NT2/D1 (cell line): ENCODE results near the gene PLA2G2C.

ENCODE experiments used
- DNase-seq: peaks from one replicate; pipeline ENCODE4 v3.0.0-alpha.2; 2011; ENCODE audit warnings: low read depth, low spot score
- H3K27me3 ChIP-seq: 2 replicates; pipeline ENCODE4 v1.6.0; 2011; ENCODE audit warnings: mild to moderate bottlenecking; ENCODE audit not compliant: insufficient read length, insufficient read depth
- H3K36me3 ChIP-seq: 2 replicates; pipeline ENCODE4 v1.6.1; 2011; ENCODE audit warnings: mild to moderate bottlenecking, low read length, mixed read lengths; ENCODE audit not compliant: insufficient read depth, insufficient read length
- H3K4me1 ChIP-seq: 2 replicates; pipeline ENCODE4 v1.5.1; 2011; ENCODE audit not compliant: insufficient read depth, insufficient read length
- H3K4me3 ChIP-seq: 2 replicates; pipeline ENCODE4 v1.5.1; 2011; ENCODE audit warnings: low read depth; ENCODE audit not compliant: insufficient read length
- H3K9ac ChIP-seq: 2 replicates; pipeline ENCODE4 v1.6.0; 2011; ENCODE audit warnings: low read depth; ENCODE audit not compliant: insufficient read length
- H3K9me3 ChIP-seq: 2 replicates; pipeline ENCODE4 v1.5.1; 2011; ENCODE audit warnings: mild to moderate bottlenecking, low read length; ENCODE audit not compliant: insufficient read depth
- SUZ12 ChIP-seq: IDR thresholded peaks from 2 replicates; pipeline ENCODE4 v1.6.1; 2011; ENCODE audit not compliant: insufficient read length, insufficient read depth; ENCODE audit errors: extremely low read depth
- YY1 ChIP-seq: IDR thresholded peaks from 2 replicates; pipeline ENCODE4 v1.6.1; 2011; ENCODE audit not compliant: insufficient read length, insufficient read depth
- ZNF274 ChIP-seq: IDR thresholded peaks from 2 replicates; pipeline ENCODE4 v1.6.1; 2011; ENCODE audit warnings: mild to moderate bottlenecking, low read depth, low read length

Gene PLA2G2C

DNA sequence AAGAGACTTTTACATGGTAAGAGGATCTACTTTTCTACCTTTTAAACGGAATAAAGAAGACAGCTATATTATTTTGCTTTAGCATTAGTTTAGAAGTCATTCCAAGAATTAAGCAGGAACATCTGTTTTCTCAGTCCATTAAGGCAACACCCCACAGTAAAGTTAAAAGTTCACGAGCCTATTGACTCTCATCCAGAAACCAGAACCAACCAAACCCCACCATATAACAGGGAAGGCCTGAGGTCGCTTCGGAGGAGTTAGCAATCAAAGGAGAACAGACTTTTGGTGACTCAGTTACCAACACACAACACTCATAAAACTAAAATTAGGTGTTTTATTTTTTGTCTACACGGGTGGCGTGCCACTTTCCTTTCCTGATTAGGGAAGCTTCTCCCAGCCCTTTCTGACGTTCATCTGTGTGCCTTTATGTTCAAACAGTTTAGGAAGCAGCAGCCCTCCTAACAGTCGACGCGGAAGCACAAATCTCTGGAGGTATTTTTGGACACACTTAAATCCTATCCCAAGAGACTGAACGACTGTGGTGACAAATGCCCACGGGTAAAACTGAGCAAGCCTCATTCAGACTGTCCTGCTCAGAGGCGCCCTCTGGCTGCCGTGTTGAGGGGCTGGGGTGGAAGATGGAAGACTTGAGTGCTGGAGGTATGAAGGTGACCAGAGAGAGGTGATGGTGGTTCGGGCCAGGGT, 8.6 kb upstream of the PLA2G2C start:
- Histone ChIP-seq H3K4me3 (no peak overlapping the region), H3K9ac (no peak overlapping the region), H3K27me3 (no peaks in the 10 kb centered on the region), H3K4me1 (peaks cover 7% of the 10 kb centered on the region), H3K9me3 (no peaks in the 10 kb centered on the region), H3K36me3 (no peaks in the 10 kb centered on the region)
- TF ChIP-seq ZNF274 (no peak), SUZ12 (no peak), YY1 (no peak)
- DNase-seq, result no peak

DNA sequence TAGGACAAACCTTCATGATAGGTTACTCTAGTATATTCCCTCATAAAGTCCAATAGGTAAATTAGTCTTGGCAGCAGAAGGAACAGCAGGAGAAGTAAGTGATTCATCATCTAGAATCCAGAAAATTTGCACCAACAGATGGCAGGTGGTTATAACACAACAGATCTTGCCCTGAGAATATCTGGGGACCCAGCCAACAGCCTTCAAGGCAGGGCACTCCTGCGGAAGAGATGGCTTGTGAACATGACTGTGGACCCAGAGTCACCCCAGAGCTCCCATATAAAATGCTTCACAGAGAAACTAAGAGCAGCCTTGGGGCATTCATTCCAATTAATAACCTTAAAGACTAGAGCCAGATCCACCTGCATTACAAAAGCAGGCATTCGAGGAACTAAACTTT, 7.9 kb upstream of the PLA2G2C start:
- H3K9me3 ChIP-seq, result no peaks in the 10 kb centered on the region
- TF ChIP-seq ZNF274, result no peak
- H3K36me3 ChIP-seq, result no peaks in the 10 kb centered on the region
- no peak overlapping the region for H3K9ac ChIP-seq
- no peak for DNase-seq
- no peak overlapping the region for H3K4me3 ChIP-seq
- H3K27me3 ChIP-seq, result no peaks in the 10 kb centered on the region
- peaks cover 2% of the 10 kb centered on the region for H3K4me1 ChIP-seq

DNA sequence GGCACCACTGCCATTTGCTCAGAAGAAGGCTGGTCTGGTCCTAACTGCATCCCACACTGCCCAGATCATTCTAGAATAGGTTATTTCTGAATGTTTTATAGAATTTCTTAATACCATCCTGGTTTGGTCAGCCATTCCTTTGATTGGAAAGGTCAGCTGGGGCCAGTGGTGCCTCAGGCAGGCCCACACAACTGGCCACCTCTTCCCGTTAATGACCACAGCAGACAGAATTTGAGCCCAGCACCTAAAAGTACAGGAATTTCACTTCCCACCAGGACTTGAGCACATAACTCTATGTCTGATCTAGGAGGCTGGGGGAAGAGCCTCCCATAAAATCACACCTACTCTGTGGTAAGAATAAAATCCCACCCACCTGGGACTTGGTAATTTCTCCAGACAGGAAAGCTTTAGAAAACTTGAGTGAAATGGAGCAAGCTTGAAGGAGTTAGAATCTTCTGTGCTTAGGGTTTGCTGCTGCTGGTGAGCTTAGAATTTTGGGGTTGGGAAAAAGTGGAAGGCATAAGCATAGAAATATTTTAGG, 6.6 kb upstream of the PLA2G2C start:
- Histone ChIP-seq H3K9ac (no peak overlapping the region), H3K36me3 (no peaks in the 10 kb centered on the region), H3K4me1 (peaks cover 2% of the 10 kb centered on the region), H3K27me3 (no peaks in the 10 kb centered on the region), H3K4me3 (no peak overlapping the region), H3K9me3 (no peaks in the 10 kb centered on the region)
- DNase-seq, result no peak
- TF ChIP-seq YY1, result no peak
- TF ChIP-seq ZNF274, result no peak
- TF ChIP-seq SUZ12, result no peak

DNA sequence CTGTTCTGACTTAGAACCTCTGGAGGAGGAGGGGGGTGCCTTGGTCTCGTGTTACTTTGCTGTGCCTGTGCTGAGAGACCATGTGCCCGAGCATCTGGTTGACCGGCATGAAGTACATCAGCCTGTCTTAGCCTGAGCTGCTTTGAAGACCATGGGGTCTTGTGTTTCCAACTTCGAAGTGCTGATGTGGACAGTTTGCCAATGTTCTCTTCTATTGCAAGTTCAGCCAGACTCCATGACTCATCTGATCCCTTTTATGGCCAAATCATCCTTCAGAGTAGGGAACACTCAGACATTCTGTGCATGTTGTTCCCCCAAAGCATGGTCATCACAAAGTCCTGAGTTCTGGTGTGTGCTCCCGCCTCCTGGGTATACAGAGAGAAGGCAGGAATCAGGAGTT, 6.0 kb upstream of the PLA2G2C start:
- H3K27me3 ChIP-seq, result no peaks in the 10 kb centered on the region
- DNase-seq, result no peak
- no peak for TF ChIP-seq SUZ12
- TF ChIP-seq ZNF274, result no peak
- no peak overlapping the region for H3K4me3 ChIP-seq
- H3K9me3 ChIP-seq, result no peaks in the 10 kb centered on the region
- H3K36me3 ChIP-seq, result no peaks in the 10 kb centered on the region
- H3K4me1 ChIP-seq, result peaks cover under 1% of the 10 kb centered on the region
- no peak overlapping the region for H3K9ac ChIP-seq

- Histone ChIP-seq H3K4me1 (peaks cover 5% of the 10 kb centered on the region), H3K9ac (no peak overlapping the region), H3K9me3 (no peaks in the 10 kb centered on the region), H3K4me3 (no peak overlapping the region), H3K36me3 (no peaks in the 10 kb centered on the region), H3K27me3 (no peaks in the 10 kb centered on the region)
- TF ChIP-seq YY1 (no peak), SUZ12 (no peak), ZNF274 (no peak)
- DNase-seq, result no peak
Measured at GRCh38 chr1:20191266-20191825, 5.0 kb upstream of the PLA2G2C start.

GRCh38 chr1:20190256-20191160, 4.2 kb upstream of the PLA2G2C start:
- Histone ChIP-seq H3K4me3 (no peak overlapping the region), H3K27me3 (no peaks in the 10 kb centered on the region), H3K4me1 (peaks cover 5% of the 10 kb centered on the region), H3K9me3 (no peaks in the 10 kb centered on the region), H3K36me3 (no peaks in the 10 kb centered on the region), H3K9ac (no peak overlapping the region)
- TF ChIP-seq YY1, result no peak
- TF ChIP-seq SUZ12, result no peak
- TF ChIP-seq ZNF274, result no peak
- DNase-seq, result no peak

DNA sequence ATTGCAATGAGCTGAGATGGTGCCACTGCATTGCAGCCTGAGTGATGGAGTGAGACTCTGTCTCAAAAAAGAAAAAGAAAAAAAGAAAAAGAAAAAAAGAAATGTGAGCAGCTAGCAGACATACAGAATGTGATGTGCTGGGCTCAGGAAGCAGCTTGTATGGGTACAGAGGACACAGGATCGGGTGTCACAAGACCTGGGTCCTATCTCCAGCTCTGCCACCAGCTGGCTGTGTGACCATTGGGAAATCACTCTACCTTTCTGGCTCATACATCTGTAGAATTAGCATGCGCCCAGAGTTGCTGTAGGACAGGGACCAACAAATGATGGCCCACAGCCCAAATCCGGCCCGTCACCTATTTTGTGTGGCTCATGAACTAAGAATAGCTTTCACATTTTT, 3.3 kb upstream of the PLA2G2C start:
- no peak for DNase-seq
- no peaks in the 10 kb centered on the region for H3K27me3 ChIP-seq

More for the DNA sequence above, 3.3 kb upstream of the PLA2G2C start:
- Histone ChIP-seq H3K4me3 (no peak overlapping the region), H3K36me3 (no peaks in the 10 kb centered on the region), H3K9ac (no peak overlapping the region), H3K9me3 (no peaks in the 10 kb centered on the region), H3K4me1 (peaks cover 7% of the 10 kb centered on the region)
- no peak for TF ChIP-seq YY1
- no peak for TF ChIP-seq ZNF274
- TF ChIP-seq SUZ12, result no peak
